ENCODE results near the gene TTYH2.

- TF ChIP-seq CTCF (IDR thresholded peaks at IDR 0.05) (no peak), EP300 (IDR thresholded peaks at IDR 0.05) (no peak), POLR2A (IDR thresholded peaks at IDR 0.05) (no peak)
Observed at GRCh38 chr17:74297941-74298340, 84.6 kb downstream of the TTYH2 start.

Measured in sigmoid colon (tissue), 4 donors.